OCI-LY7 (cell line): ENCODE results near the gene MRPS27.

Source experiments
- CTCF ChIP-seq: fragments of 200-600 bp; sonication (generic); conservative IDR thresholded peaks from 2 replicates; pipeline ENCODE4 v1.5.1; 2014; ENCODE audit warnings: mild to moderate bottlenecking, antibody characterized with exemption, low read length, moderate library complexity, mixed read lengths
- EZH2phosphoT487 ChIP-seq: fragments of 200-600 bp; sonication (generic); IDR thresholded peaks from 2 replicates; pipeline ENCODE4 v1.6.1; 2018; ENCODE audit warnings: low read depth, borderline replicate concordance, mild to moderate bottlenecking, mixed run types, antibody characterized with exemption, low read length, moderate library complexity, mixed read lengths

- no peak for TF ChIP-seq CTCF
- TF ChIP-seq EZH2phosphoT487, result no peak
Observed at GRCh38 chr5:72189146-72189545, 130.9 kb downstream of the MRPS27 start.
